ENCODE data around the gene NIBAN1.

DNA sequence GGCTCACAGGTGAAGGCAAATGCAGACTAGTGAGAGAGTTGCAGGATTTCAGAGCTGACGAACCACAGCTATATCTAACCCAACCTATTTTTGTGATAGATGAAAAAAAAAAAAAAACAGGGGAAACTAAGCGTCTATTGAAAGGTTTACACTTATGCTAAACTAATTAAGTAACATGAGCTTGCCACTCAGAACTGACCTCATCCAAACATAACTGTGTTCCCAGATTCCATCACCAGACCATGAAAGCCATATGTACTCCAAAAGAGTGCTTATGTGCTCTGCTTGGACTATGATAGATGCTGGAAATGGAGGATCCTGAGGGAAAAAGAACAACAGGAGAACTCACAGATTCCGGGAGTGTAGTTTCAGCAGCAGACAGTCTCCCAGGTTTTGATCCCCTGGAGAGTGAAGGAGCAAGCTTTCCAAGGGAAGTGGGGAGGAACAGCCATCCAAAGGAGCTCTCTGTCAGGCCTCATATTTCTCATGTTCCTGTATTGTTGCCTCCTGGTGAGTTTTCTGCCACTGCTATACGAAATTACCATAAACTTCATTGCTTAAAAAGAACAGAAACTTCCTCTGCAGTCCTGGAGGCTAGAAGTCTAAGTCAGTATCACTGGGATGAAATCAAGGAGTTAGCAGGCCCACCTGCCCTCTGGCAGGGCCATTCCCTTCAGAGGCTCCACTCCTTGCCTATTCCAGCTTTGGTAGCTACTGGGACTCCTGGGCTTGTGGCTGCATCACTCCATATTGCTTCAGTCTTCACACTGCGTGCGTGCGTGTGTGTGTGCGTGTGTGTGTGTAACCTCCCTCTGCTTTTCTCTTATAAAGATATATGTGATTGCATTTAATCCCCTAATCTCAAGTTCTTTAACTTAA is 38.1 kb downstream of the NIBAN1 start:
- TF ChIP-seq, protein P1, sequence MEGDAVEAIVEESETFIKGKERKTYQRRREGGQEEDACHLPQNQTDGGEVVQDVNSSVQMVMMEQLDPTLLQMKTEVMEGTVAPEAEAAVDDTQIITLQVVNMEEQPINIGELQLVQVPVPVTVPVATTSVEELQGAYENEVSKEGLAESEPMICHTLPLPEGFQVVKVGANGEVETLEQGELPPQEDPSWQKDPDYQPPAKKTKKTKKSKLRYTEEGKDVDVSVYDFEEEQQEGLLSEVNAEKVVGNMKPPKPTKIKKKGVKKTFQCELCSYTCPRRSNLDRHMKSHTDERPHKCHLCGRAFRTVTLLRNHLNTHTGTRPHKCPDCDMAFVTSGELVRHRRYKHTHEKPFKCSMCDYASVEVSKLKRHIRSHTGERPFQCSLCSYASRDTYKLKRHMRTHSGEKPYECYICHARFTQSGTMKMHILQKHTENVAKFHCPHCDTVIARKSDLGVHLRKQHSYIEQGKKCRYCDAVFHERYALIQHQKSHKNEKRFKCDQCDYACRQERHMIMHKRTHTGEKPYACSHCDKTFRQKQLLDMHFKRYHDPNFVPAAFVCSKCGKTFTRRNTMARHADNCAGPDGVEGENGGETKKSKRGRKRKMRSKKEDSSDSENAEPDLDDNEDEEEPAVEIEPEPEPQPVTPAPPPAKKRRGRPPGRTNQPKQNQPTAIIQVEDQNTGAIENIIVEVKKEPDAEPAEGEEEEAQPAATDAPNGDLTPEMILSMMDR (conservative IDR thresholded peaks at IDR 0.05) = no peak
- no peak for TF ChIP-seq ZFX (IDR thresholded peaks at IDR 0.05)

All from C4-2B (cell line).